ENCODE results near the gene RETSAT. TPM values are rescaled to one million over a fixed set of nuclear protein-coding genes. Genes with fewer than 3 reads are reported as not detected.
"Not testable (repeated sequence)": the region's sequence is repeated elsewhere in the genome, so short reads cannot be mapped to it uniquely, and the experiment has no call there.

RETSAT gene
- polyA plus RNA-seq, 2 donors, result 35.3 to 46.2 TPM

- Histone ChIP-seq H3K36me3 (ENCODE audit: control insufficient read depth in 2 of 2, insufficient read depth in 2 of 2, low read length in 1 of 2) (peaks cover 7 to 37% of the 10 kb centered on the region in 2 donors), H3K9me3 (ENCODE audit: control insufficient read depth in 2 of 2, insufficient read depth in 1 of 2, low read depth in 1 of 2, low read length in 1 of 2) (no peaks in the 10 kb centered on the region), H3K27me3 (ENCODE audit: control insufficient read depth in 1 of 2, insufficient read depth in 2 of 2, low read length in 2 of 2) (no peaks in the 10 kb centered on the region), H3K27ac (ENCODE audit: low read depth in 2 of 2, low read length in 1 of 2) (no peak overlapping the region), H3K4me1 (ENCODE audit: control insufficient read depth in 2 of 2, insufficient read depth in 2 of 2, low read length in 1 of 2) (no peaks in the 10 kb centered on the region), H3K4me3 (ENCODE audit: low read depth in 1 of 2, low read length in 2 of 2) (no peak overlapping the region)
- WGBS, 2 donors, result 79 to 86% methylated on average over 3 of the region's 3 CpGs
Measured at GRCh38 chr2:85342156-85342555, 12.2 kb downstream of the RETSAT start.

- H3K36me3 ChIP-seq (ENCODE audit: control insufficient read depth in 2 of 2, insufficient read depth in 2 of 2, low read length in 1 of 2), result peaks cover 7 to 37% of the 10 kb centered on the region in 2 donors
- 89 to 92% methylated on average over 30 of the region's 30 CpGs for WGBS, 2 donors
Measured at GRCh38 chr2:85341269-85342029, 12.9 kb downstream of the RETSAT start.

GRCh38 chr2:85340034-85340892, 14.1 kb downstream of the RETSAT start:
- Histone ChIP-seq H3K4me1 (ENCODE audit: control insufficient read depth in 2 of 2, insufficient read depth in 2 of 2, low read length in 1 of 2) (no peaks in the 10 kb centered on the region), H3K27ac (ENCODE audit: low read depth in 2 of 2, low read length in 1 of 2) (no peak overlapping the region), H3K27me3 (ENCODE audit: control insufficient read depth in 1 of 2, insufficient read depth in 2 of 2, low read length in 2 of 2) (no peaks in the 10 kb centered on the region), H3K4me3 (ENCODE audit: low read depth in 1 of 2, low read length in 2 of 2) (no peak overlapping the region), H3K9me3 (ENCODE audit: control insufficient read depth in 2 of 2, insufficient read depth in 1 of 2, low read depth in 1 of 2, low read length in 1 of 2) (no peaks in the 10 kb centered on the region), H3K36me3 (ENCODE audit: control insufficient read depth in 2 of 2, insufficient read depth in 2 of 2, low read length in 1 of 2) (peaks cover 0 to 28% of the 10 kb centered on the region in 2 donors)
- 31 to 42% methylated on average over 13 of the region's 13 CpGs for WGBS, 2 donors

More at GRCh38 chr2:85341269-85342029, 12.9 kb downstream of the RETSAT start:
- Histone ChIP-seq H3K4me1 (ENCODE audit: control insufficient read depth in 2 of 2, insufficient read depth in 2 of 2, low read length in 1 of 2) (no peaks in the 10 kb centered on the region), H3K9me3 (ENCODE audit: control insufficient read depth in 2 of 2, insufficient read depth in 1 of 2, low read depth in 1 of 2, low read length in 1 of 2) (no peaks in the 10 kb centered on the region), H3K27ac (ENCODE audit: low read depth in 2 of 2, low read length in 1 of 2) (no peak overlapping the region), H3K4me3 (ENCODE audit: low read depth in 1 of 2, low read length in 2 of 2) (no peak overlapping the region), H3K27me3 (ENCODE audit: control insufficient read depth in 1 of 2, insufficient read depth in 2 of 2, low read length in 2 of 2) (no peaks in the 10 kb centered on the region)

- no peaks in the 10 kb centered on the region for H3K36me3 ChIP-seq (ENCODE audit: control insufficient read depth in 2 of 2, insufficient read depth in 2 of 2, low read length in 1 of 2)
- H3K4me1 ChIP-seq (ENCODE audit: control insufficient read depth in 2 of 2, insufficient read depth in 2 of 2, low read length in 1 of 2), result no peaks in the 10 kb centered on the region
- H3K9me3 ChIP-seq (ENCODE audit: control insufficient read depth in 2 of 2, insufficient read depth in 1 of 2, low read depth in 1 of 2, low read length in 1 of 2), result no peaks in the 10 kb centered on the region
- WGBS, 2 donors, result 45 to 63% methylated on average over 2 of the region's 2 CpGs
- H3K4me3 ChIP-seq (ENCODE audit: low read depth in 1 of 2, low read length in 2 of 2), result no peak overlapping the region
- no peaks in the 10 kb centered on the region for H3K27me3 ChIP-seq (ENCODE audit: control insufficient read depth in 1 of 2, insufficient read depth in 2 of 2, low read length in 2 of 2)
- no peak overlapping the region for H3K27ac ChIP-seq (ENCODE audit: low read depth in 2 of 2, low read length in 1 of 2)
Measured at GRCh38 chr2:85334928-85335327, 19.4 kb downstream of the RETSAT start.

- H3K27ac ChIP-seq (ENCODE audit: low read depth in 2 of 2, low read length in 1 of 2); H3K27me3 ChIP-seq (ENCODE audit: control insufficient read depth in 1 of 2, insufficient read depth in 2 of 2, low read length in 2 of 2); H3K4me3 ChIP-seq (ENCODE audit: low read depth in 1 of 2, low read length in 2 of 2); H3K36me3 ChIP-seq (ENCODE audit: control insufficient read depth in 2 of 2, insufficient read depth in 2 of 2, low read length in 1 of 2); H3K4me1 ChIP-seq (ENCODE audit: control insufficient read depth in 2 of 2, insufficient read depth in 2 of 2, low read length in 1 of 2); H3K9me3 ChIP-seq (ENCODE audit: control insufficient read depth in 2 of 2, insufficient read depth in 1 of 2, low read depth in 1 of 2, low read length in 1 of 2): not testable (repeated sequence)
- WGBS, 2 donors, result 95 to 98% methylated on average over 3 to 4 of the region's 4 CpGs
Measured at GRCh38 chr2:85333877-85334276, 20.5 kb downstream of the RETSAT start.

- H3K27me3 ChIP-seq (ENCODE audit: control insufficient read depth in 1 of 2, insufficient read depth in 2 of 2, low read length in 2 of 2), result no peaks in the 10 kb centered on the region
- H3K4me1 ChIP-seq (ENCODE audit: control insufficient read depth in 2 of 2, insufficient read depth in 2 of 2, low read length in 1 of 2), result peaks cover 0 to 5% of the 10 kb centered on the region in 2 donors
- H3K4me3 ChIP-seq (ENCODE audit: low read depth in 1 of 2, low read length in 2 of 2), result no peak overlapping the region
- H3K27ac ChIP-seq (ENCODE audit: low read depth in 2 of 2, low read length in 1 of 2), result no peak overlapping the region
- 80 to 81% methylated on average over 13 of the region's 13 CpGs for WGBS, 2 donors
- no peaks in the 10 kb centered on the region for H3K36me3 ChIP-seq (ENCODE audit: control insufficient read depth in 2 of 2, insufficient read depth in 2 of 2, low read length in 1 of 2)
- H3K9me3 ChIP-seq (ENCODE audit: control insufficient read depth in 2 of 2, insufficient read depth in 1 of 2, low read depth in 1 of 2, low read length in 1 of 2), result no peaks in the 10 kb centered on the region
Measured at GRCh38 chr2:85330839-85331636, 23.3 kb downstream of the RETSAT start.

GRCh38 chr2:85329701-85330100, 24.6 kb downstream of the RETSAT start:
- not testable (repeated sequence) for H3K36me3 ChIP-seq (ENCODE audit: control insufficient read depth in 2 of 2, insufficient read depth in 2 of 2, low read length in 1 of 2); H3K27ac ChIP-seq (ENCODE audit: low read depth in 2 of 2, low read length in 1 of 2); H3K27me3 ChIP-seq (ENCODE audit: control insufficient read depth in 1 of 2, insufficient read depth in 2 of 2, low read length in 2 of 2); H3K9me3 ChIP-seq (ENCODE audit: control insufficient read depth in 2 of 2, insufficient read depth in 1 of 2, low read depth in 1 of 2, low read length in 1 of 2); H3K4me3 ChIP-seq (ENCODE audit: low read depth in 1 of 2, low read length in 2 of 2)
- peaks cover 0 to 10% of the 10 kb centered on the region in 2 donors for H3K4me1 ChIP-seq (ENCODE audit: control insufficient read depth in 2 of 2, insufficient read depth in 2 of 2, low read length in 1 of 2)
- 88% methylated on average over 3 of the region's 3 CpGs for WGBS, 2 donors

GRCh38 chr2:85329181-85329651, 25.1 kb downstream of the RETSAT start:
- no peaks in the 10 kb centered on the region for H3K27me3 ChIP-seq (ENCODE audit: control insufficient read depth in 1 of 2, insufficient read depth in 2 of 2, low read length in 2 of 2)
- no peak overlapping the region for H3K27ac ChIP-seq (ENCODE audit: low read depth in 2 of 2, low read length in 1 of 2)
- H3K9me3 ChIP-seq (ENCODE audit: control insufficient read depth in 2 of 2, insufficient read depth in 1 of 2, low read depth in 1 of 2, low read length in 1 of 2), result no peaks in the 10 kb centered on the region
- H3K4me3 ChIP-seq (ENCODE audit: low read depth in 1 of 2, low read length in 2 of 2), result no peak overlapping the region
- peaks cover 0 to 12% of the 10 kb centered on the region in 2 donors for H3K4me1 ChIP-seq (ENCODE audit: control insufficient read depth in 2 of 2, insufficient read depth in 2 of 2, low read length in 1 of 2)
- H3K36me3 ChIP-seq (ENCODE audit: control insufficient read depth in 2 of 2, insufficient read depth in 2 of 2, low read length in 1 of 2), result peaks cover 0 to 4% of the 10 kb centered on the region in 2 donors
